Mesothelial cell of epicardium (in vitro differentiated cells): ENCODE results near the gene MYCBP2. TPM values are rescaled to one million over a fixed set of nuclear protein-coding genes. Genes with fewer than 3 reads are reported as not detected.

Source experiments
- DNase-seq, 2 experiments: peaks; one replicate each; pipeline ENCODE4 v3.0.0; 2021; ENCODE audit warnings: low spot score in 2 of 2; ENCODE audit not compliant: unreplicated experiment in 2 of 2
- H3K27ac Mint-ChIP-seq: 2 replicates; pipeline ENCODE4 v1.8.0; 2021; ENCODE audit warnings: mixed read lengths
- H3K27me3 Mint-ChIP-seq: 2 replicates; pipeline ENCODE4 v1.8.0; 2021; ENCODE audit warnings: low read depth, mixed read lengths
- H3K36me3 Mint-ChIP-seq: 2 replicates; pipeline ENCODE4 v1.8.0; 2021; ENCODE audit warnings: mixed read lengths
- H3K4me1 Mint-ChIP-seq: 2 replicates; pipeline ENCODE4 v1.8.0; 2021; ENCODE audit warnings: mixed read lengths
- H3K4me3 Mint-ChIP-seq: 2 replicates; pipeline ENCODE4 v1.8.0; 2021; ENCODE audit warnings: mild to moderate bottlenecking, moderate library complexity, mixed read lengths
- H3K9me3 Mint-ChIP-seq: 2 replicates; pipeline ENCODE4 v1.8.0; 2021; ENCODE audit warnings: mixed read lengths
- CTCF ChIP-seq: fragments of 200-600 bp; sonication (generic); IDR thresholded peaks from one replicate; pipeline ENCODE4 v1.5.0; 2021; ENCODE audit warnings: antibody characterized with exemption; ENCODE audit not compliant: unreplicated experiment
- total RNA-seq: library from RNA; stranded (reverse); gene quantifications from 3 replicates; pipeline ENCODE4 v1.2.1, GENCODE V29; 2021

MYCBP2 gene
- total RNA-seq, 1 donor from 2014 or later: 72.3 TPM

DNA sequence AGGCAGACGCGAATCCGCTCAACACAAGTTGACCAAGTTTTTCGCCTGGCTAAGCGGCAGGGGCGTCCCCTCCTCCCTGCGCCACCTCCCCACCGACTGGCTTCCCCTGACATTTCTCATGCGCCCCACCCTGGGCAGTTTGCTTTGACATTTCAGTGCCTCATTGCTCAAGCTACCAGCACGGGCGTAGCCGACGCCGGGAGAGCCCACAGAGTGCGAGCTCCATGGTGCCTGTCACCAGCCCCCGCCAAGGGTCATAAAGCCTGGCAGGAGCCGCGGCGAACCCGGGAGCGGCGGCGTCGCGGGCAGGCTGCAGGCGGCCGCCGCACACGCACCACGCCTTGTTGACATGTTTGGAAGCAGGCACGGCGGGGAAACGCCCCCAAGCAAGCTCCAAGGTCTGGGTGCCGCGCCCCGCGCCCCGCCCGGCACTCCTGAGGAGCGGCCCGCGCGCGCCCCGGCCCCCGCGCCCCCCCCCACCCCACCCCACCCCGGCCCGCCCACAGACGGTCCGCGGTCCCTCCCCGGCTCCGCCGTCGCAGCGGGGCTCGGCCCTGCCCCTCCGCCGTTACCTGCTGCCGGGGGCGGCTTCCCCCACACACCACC, 300.5 kb downstream of the MYCBP2 start:
- Mint-ChIP-seq H3K27me3 (no peaks in the 10 kb centered on the region), H3K27ac (peak overlapping the region; percentile 91), H3K4me3 (peak overlapping the region; percentile 90), H3K9me3 (peaks cover 4% of the 10 kb centered on the region), H3K4me1 (peaks cover 70% of the 10 kb centered on the region), H3K36me3 (peaks cover 3% of the 10 kb centered on the region)
- peak; percentile 42 to 64 for DNase-seq
- no peak for TF ChIP-seq CTCF

DNA sequence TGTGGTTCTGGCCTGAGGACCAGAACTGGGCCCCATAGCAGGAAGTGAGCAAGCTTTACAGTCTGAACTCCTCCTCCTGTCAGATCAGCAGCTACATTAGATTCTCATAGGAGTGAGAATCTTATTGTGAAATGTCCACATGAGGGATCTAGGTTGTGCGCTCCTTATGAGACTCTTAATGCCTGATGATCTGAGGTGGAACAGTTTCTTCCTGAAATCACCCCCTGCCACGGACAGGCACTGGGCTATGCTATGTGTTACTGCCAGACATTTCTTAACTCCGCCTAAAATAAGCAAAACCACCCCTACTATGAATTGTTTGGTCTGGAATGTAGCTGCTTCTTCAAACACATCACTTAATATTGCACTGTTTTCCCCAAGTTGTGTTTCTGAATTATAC, 304.6 kb downstream of the MYCBP2 start:
- Mint-ChIP-seq H3K4me3 (no peak overlapping the region), H3K4me1 (peaks cover 49% of the 10 kb centered on the region), H3K36me3 (peaks cover under 1% of the 10 kb centered on the region), H3K9me3 (no peaks in the 10 kb centered on the region), H3K27me3 (no peaks in the 10 kb centered on the region), H3K27ac (no peak overlapping the region)
- no peak for TF ChIP-seq CTCF
- no peak for DNase-seq

DNA sequence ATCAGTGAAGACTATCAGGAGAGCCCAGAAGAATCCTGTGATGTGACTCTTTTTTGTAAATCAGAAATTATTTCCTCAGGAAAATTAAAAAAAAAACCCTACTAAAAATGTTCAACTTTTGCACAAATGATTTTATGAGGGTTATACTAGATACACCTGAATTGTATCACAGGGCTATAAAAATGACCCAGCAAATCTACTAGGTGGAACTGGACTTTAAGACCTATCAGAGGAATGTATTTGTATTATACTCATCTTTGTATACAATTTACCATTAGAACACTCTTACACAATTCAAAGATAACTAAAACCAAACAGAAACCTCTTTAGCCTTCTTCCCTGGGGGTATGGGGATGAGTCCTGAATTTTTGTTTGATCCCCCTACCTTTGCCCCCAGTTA, 307.1 kb downstream of the MYCBP2 start:
- H3K27me3 Mint-ChIP-seq: no peaks in the 10 kb centered on the region
- DNase-seq: no peak
- peaks cover 33% of the 10 kb centered on the region for H3K4me1 Mint-ChIP-seq
- no peak overlapping the region for H3K27ac Mint-ChIP-seq
- peaks cover 13% of the 10 kb centered on the region for H3K36me3 Mint-ChIP-seq
- H3K9me3 Mint-ChIP-seq: no peaks in the 10 kb centered on the region
- no peak for TF ChIP-seq CTCF
- H3K4me3 Mint-ChIP-seq: no peak overlapping the region

- Mint-ChIP-seq H3K27ac (no peak overlapping the region), H3K9me3 (no peaks in the 10 kb centered on the region), H3K36me3 (peaks cover 34% of the 10 kb centered on the region), H3K4me1 (peaks cover 7% of the 10 kb centered on the region), H3K4me3 (no peak overlapping the region), H3K27me3 (no peaks in the 10 kb centered on the region)
- TF ChIP-seq CTCF: no peak
- DNase-seq: no peak
These were observed 309.8 kb downstream of the MYCBP2 start for GRCh38 chr13:77016888-77017623.

DNA sequence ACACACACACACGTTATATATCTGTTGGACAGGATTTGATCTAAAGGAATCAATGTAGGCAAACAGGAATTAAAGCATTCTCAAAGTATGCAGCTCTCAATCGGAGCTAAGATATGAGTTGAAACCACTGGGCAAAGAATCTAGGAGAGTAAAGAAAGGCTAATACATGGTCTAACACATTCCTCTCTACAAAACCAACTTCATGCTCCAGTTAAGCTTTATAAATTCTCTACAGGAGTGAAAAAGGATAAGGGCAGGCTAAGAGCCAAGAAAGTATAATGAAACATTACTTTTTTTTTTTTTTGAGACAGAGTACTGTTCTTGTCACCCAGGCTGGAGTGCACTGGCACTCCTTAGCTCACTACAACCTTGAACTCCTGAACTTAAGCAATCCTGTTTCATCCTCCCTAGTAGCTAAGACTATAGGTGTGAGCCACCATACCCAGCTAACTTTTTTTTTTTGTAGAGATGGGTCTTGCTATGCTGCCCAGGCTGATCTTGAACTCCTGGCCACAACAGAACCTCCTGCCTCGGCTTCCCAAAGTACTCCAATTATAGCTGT, 310.6 kb downstream of the MYCBP2 start:
- H3K9me3 Mint-ChIP-seq: no peaks in the 10 kb centered on the region
- no peak overlapping the region for H3K27ac Mint-ChIP-seq
- no peak for DNase-seq
- H3K4me3 Mint-ChIP-seq: no peak overlapping the region
- TF ChIP-seq CTCF: no peak
- no peaks in the 10 kb centered on the region for H3K27me3 Mint-ChIP-seq
- H3K4me1 Mint-ChIP-seq: peaks cover 3% of the 10 kb centered on the region
- peaks cover 39% of the 10 kb centered on the region for H3K36me3 Mint-ChIP-seq
